Umbilical cord (tissue), 2 donors: ENCODE results near the gene SIK2. TPM values are rescaled to one million over a fixed set of nuclear protein-coding genes. Genes with fewer than 3 reads are reported as not detected.
"Not testable (repeated sequence)": the region's sequence is repeated elsewhere in the genome, so short reads cannot be mapped to it uniquely, and the experiment has no call there.

Experiments used
- DNase-seq: peaks from one replicate; pipeline ENCODE4 v3.0.0-alpha.2; 2015; ENCODE audit warnings: low spot score
- total RNA-seq: library from RNA; depleted of rRNA; stranded (reverse); fragments of >200 nt; gene quantifications from one replicate; pipeline ENCODE4 v1.2.3, GENCODE V29; 2014; ENCODE audit warnings: low replicate concordance; ENCODE audit not compliant: insufficient read depth

SIK2 gene
- total RNA-seq, 1 donor from 2014 or later: 7.7 TPM

GRCh38 chr11:111624608-111625007 is 22.4 kb downstream of the SIK2 start:
- no peak for DNase-seq

GRCh38 chr11:111627591-111627990 is 25.3 kb downstream of the SIK2 start:
- DNase-seq: no peak

GRCh38 chr11:111629499-111629898 is 27.2 kb downstream of the SIK2 start:
- no peak for DNase-seq

GRCh38 chr11:111631024-111631665 is 28.9 kb downstream of the SIK2 start:
- DNase-seq: no peak

GRCh38 chr11:111631666-111632039 is 29.4 kb downstream of the SIK2 start:
- no peak for DNase-seq

GRCh38 chr11:111632516-111633220 is 30.4 kb downstream of the SIK2 start:
- DNase-seq: no peak

- no peak for DNase-seq
Measured at GRCh38 chr11:111633248-111633647, 31.0 kb downstream of the SIK2 start.

GRCh38 chr11:111633756-111634362 is 31.6 kb downstream of the SIK2 start:
- DNase-seq: no peak

GRCh38 chr11:111634981-111635705 is 32.9 kb downstream of the SIK2 start:
- DNase-seq: no peak

GRCh38 chr11:111635706-111636045 is 33.4 kb downstream of the SIK2 start:
- DNase-seq: peak; percentile 15

- no peak for DNase-seq
Measured at GRCh38 chr11:111637885-111638284, 35.6 kb downstream of the SIK2 start.

- DNase-seq: no peak
Measured at GRCh38 chr11:111639226-111639925, 37.1 kb downstream of the SIK2 start.

GRCh38 chr11:111641339-111642015 is 39.2 kb downstream of the SIK2 start:
- no peak for DNase-seq

- no peak for DNase-seq
Measured at GRCh38 chr11:111642542-111642941, 40.3 kb downstream of the SIK2 start.

GRCh38 chr11:111644922-111645321 is 42.7 kb downstream of the SIK2 start:
- no peak for DNase-seq

- no peak for DNase-seq
Measured at GRCh38 chr11:111645657-111646316, 43.5 kb downstream of the SIK2 start.

GRCh38 chr11:111651336-111651735 is 49.1 kb downstream of the SIK2 start:
- not testable (repeated sequence) for DNase-seq

- DNase-seq: no peak
Measured at GRCh38 chr11:111652184-111652583, 49.9 kb downstream of the SIK2 start.

- DNase-seq: no peak
Measured at GRCh38 chr11:111654601-111655000, 52.4 kb downstream of the SIK2 start.

- DNase-seq: no peak
Measured at GRCh38 chr11:111655924-111656323, 53.7 kb downstream of the SIK2 start.

GRCh38 chr11:111657905-111658304 is 55.7 kb downstream of the SIK2 start:
- DNase-seq: not testable (repeated sequence)
